T-helper 22 cell (primary cell): ENCODE data around the gene CLTCL1.
"Not testable (repeated sequence)": the region's sequence is repeated elsewhere in the genome, so short reads cannot be mapped to it uniquely, and the experiment has no call there.

Source experiments
- DNase-seq: peaks from one replicate; pipeline ENCODE4 v3.0.0-alpha.2; 2020; ENCODE audit warnings: low read depth

CLTCL1 gene

DNA sequence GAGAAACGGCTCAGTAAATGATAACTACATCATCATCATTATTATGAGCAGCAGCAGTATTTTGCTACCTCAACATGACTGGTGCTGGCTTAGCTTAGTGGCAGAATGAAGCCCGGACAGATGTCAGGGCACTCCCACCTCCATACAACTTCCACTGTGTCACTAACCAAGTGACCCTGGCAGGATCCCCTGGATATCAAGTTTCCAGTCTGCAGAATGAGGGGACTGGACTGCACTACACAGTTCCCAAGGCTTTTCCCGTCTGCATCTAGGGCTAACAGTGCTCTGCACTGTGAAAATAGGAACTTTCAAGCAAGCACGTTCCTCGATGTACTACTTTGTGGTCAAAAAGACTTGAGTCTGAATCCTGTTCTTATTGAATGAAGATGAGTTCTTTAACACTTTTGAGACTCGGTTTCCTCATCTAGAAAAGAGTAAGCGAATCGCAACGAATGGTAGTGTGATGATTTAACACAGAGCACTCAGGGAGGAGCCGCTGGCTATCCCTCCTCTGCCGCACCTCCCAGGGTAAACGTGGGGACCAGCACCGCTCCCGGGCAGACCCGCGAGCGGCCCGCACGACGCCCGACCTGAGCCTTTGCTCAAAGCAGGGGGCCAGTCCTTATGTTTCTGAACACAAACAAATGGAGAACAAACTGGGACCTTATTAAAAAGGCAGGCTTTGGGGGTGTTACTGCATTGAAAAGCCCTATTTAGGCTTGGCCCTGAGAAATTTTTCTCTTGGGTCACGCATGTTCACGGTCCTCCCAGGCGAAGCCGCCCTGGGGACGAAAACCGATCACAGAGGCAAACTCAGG is 910 bp downstream of the CLTCL1 start:
- no peak for DNase-seq

DNA sequence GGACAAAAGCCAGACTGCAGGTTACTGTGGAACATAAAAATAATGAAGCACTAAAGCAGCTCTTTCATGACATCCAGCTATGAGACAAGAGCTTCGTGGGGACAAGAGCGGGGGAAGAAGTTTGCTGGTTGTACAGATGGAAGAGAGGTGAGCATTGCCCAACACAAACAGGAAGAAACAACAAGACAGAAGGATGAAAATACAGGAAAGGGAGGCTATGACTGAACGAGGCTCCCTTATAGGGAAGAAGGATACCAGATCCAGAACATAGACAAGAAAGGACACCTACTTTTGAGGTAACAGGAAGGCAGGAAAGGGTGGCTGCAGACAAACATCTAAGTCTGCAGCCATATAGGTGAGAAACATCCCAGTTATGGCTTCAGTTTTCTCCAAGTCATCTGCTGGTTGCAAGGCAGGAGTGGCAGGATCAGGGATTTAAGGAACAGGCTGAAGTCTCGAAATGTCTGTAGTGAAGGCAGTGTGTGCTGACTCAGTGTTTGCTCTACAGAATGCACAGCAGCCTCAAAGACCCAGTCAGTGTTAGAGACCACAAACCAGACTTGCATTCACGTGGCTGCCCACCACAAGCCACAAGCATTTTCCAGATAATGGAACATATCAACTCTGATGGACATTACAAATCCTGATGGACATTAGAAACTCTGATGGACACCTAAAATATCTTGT is 1.9 kb downstream of the CLTCL1 start:
- no peak for DNase-seq

- no peak for DNase-seq
Observed at GRCh38 chr22:19287889-19288288, 3.6 kb downstream of the CLTCL1 start.

- DNase-seq, result no peak
Observed at GRCh38 chr22:19287076-19287707, 4.3 kb downstream of the CLTCL1 start.

DNA sequence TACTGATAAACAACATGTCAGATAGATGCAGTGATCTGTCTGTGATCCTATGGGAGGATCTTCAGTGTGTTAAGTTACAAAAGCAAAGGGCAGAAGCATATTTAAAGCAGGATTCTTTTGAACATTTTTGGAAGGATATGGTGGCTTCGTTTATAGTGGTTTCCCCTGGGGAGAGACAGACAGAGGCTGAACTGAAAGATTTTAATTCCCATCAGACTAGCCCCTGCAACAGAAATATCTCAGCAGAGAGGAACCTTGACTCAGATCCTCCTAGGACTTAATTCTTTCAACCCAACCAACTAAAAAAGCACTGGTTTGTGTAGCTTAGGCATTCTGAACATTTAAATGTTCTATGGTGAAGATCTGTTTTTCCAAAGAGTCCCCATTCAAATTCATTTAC is 5.7 kb downstream of the CLTCL1 start:
- no peak for DNase-seq

DNA sequence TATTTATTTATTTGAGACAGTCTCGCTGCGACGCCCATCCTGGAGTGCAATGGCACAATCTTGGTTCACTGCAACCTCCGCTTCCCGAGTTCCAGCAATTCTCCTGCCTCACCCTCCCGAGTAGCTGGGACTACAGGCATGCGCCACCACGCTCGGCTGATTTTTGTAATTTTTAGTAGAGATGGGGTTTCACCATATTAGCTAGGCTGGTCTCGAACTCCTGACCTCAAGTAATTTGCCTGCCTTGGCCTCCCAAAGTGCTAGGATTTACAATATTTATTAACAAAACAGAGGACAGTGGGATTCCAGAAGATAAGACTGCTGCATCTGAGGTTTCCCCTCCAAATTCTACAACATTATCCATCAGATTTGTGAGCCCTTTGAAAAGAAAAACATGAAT is 12.4 kb downstream of the CLTCL1 start:
- DNase-seq, result not testable (repeated sequence)

GRCh38 chr22:19277785-19278184 is 13.7 kb downstream of the CLTCL1 start:
- DNase-seq, result no peak

DNA sequence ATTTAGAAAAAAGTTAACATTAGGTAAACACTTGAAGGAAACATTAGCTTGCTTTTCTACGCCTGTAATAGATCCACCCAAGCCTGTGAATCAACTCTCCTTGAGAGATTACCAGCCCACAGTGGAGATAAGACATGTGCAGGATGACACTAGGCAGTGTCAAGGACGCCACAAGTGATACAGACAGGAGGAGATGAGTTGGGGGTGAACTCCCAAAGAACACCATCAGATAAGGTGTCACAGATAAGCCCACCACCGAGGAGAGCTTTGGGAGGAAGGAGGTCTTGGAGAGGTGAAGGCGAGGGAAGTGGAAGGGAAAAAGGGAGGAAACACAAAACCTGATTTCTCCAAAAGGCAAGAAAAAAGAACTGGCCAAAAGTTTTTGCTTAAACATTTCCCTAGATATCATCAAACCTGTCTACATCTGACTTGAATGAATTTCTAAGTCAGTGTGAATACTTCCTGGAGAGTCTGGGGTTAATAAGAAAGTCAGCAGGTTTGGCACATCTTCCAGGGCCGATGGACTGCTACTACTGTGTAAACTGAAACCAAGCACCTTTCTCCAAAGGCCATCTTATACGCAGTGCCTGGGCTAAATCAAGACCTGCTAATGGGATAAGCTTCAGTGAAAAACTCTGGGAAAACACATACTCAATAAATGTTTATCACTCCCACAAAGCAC is 15.5 kb downstream of the CLTCL1 start:
- DNase-seq, result no peak

GRCh38 chr22:19275513-19275912 is 16.0 kb downstream of the CLTCL1 start:
- no peak for DNase-seq

DNA sequence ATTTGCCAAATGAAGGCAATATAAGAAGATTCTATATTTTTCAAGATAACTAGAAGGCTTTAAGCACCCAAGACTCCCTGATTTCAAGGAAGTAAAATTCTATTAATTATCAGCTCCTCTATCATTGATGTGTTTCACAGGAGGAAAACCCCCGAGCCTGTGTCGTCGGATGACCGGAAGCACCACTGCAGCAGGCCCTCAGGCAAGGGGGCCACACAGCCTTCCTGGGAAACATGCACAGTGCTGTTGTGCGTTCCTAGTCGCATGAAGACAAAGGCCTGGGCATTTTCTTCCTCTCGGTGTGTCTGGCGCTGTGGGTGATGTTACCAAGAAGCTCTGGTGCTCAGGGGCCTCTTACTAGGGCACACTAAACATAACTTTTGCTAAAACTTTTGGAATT is 16.4 kb downstream of the CLTCL1 start:
- DNase-seq, result no peak

GRCh38 chr22:19271856-19272535 is 19.5 kb downstream of the CLTCL1 start:
- DNase-seq, result no peak

DNA sequence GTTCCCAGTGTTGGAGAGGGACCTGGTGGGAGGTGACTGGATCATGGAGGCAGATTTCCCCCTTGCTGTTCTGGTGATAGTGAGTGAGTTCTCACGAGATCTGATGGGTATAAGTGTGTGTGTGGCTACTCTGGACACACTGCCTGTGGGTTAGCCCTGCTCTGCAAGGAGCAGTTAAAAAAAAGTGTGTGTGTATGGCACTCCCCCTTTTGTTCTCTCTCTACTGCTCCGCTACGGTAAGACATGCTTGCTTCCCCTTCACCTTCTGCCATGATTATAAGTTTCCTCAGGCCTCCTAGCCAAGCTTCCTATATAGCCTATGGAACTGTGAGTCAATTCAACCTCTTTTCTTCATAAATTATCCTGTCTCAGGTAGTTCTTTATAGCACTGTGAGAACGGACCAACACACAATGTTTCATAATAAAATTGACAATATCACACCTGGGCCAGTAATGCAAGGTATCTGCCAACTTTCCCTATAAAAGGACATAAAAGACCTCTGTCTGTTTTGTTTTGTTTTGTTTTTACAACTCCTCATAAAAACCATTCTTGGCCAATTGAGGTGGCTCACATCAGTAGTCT is 20.2 kb downstream of the CLTCL1 start:
- no peak for DNase-seq

- no peak for DNase-seq
Observed at GRCh38 chr22:19270873-19271272, 20.6 kb downstream of the CLTCL1 start.

DNA sequence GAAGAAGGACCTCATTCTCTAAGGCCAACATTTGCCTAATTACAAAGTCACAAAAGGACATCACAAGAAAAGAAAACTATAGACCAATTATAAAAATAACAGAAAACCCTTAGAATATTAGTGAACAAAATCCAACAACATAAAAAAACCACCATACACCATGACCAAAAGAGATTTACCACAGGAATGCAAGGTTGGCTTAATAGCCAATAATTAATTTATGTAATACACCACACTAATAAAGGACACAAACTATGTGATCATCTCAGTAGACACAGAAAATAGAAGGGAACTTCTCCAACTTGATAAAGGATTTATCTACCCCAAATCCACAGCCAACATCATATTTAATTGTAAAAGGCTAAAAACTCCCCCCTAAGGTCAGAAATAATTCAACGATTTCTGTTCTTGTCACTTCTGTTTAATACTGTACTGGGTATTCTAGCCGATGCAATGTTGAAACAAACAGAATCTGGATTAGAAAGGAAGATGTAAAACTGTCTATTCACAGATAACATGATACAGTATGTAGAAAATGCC is 24.9 kb downstream of the CLTCL1 start:
- no peak for DNase-seq

DNA sequence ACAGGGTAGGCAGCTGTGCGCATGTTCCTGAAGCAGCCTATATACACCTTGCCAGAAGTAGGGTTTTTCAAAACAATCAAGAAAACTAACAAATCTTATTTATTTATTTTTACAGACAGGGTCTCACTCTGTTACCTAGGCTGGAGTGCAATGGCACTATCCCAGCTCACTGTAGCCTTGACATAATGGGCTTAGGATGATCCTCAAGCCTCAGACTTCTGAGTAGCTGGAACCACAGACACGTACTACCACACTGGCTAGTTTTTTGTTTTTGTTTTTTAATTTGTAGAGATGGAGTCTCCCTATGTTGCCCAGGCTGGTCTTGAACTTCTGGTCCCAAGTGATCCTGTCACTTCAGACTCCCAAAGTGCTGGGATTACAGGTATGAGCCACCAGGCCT is 25.7 kb downstream of the CLTCL1 start:
- DNase-seq, result no peak

DNA sequence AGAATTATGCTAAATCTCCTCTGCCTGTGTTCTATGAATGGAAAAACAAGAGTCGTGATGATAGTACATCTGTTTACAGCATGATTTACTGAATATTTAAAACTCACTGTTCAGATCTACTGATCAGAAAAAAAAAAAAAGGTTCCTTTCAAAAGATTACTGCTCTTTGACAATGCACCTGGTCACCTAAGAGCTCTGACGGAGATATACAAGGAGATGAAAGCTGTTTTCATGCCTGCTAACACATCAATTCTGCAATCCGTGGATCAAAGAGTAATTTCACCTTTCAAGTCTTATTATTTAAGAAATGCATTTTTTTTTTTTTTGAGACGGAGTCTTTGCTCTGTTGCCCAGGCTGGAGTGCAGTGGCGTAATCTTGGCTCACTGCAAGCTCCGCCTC is 30.7 kb downstream of the CLTCL1 start:
- no peak for DNase-seq

DNA sequence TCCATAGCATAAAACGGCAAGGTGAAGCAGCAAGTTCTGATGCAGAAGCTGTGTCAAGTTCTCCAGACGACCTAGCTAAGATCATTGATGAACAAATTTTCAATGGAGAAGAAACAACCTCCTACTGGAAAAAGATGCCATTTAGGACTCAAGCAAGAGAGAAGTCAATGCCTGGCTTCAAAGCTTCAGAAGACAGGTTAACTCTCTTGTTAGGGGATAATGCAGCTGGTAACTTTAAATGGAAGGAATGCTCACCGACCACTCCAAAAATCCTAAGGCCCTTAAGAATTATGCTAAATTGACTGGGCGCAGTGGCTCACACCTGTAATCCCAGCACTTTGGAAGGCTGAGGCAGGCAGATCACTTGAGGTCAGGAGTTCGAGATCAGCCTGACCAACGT is 31.3 kb downstream of the CLTCL1 start:
- DNase-seq, result no peak

DNA sequence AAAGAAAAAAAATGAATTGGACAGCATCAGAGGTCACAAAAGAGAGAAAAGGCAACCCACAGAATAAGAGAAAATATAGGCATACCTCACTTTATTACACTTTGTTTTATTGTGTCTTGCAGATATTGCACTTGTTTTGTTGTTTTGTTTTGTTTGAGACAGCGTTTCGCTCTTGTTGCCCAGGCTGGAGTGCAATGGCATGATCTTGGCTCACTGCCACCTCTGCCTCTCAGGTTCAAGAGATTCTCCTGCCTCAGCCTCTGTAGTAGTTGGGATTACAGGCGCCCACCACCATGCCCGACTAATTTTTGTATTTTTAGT is 32.6 kb downstream of the CLTCL1 start:
- DNase-seq, result not testable (repeated sequence)

DNA sequence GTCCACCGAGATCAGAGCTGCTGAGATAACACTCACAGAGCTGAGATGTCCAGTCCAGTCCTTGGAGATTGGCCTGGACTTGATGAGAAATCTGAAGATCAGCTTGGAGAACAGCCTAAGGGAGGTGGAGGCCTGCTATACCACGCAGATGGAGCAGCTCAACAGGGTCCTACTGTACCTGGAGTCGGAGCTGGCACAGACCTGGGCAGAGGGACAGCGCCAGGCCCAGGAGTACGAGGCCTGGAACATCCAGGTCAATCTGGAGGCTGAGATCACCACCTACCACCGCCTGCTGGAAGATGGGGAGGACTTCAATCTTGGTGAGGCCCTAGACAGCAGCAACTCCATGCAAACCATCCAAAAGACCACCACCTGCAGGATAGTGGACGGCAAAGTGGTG is 33.1 kb downstream of the CLTCL1 start:
- DNase-seq, result no peak

DNA sequence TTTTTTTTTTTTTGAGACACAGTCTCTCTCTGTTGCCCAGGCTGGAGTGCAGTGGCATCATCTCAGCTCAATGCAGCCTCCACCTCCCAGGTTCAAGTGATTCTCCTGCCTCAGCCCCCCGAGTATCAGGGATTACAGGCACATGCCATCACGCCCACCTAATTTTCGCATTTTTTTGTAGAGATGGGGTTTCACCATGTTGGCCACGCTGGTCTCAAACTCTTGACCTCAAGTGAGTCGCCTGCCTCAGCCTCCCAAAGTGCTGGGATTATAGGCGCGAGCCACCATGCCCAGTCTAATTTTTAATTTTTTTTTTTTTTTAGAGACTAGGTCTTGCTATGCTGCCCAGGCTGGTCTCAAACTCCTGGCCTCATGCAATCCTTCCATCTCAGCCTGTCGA is 35.2 kb downstream of the CLTCL1 start:
- DNase-seq, result not testable (repeated sequence)

GRCh38 chr22:19253143-19253542 is 38.4 kb downstream of the CLTCL1 start:
- DNase-seq, result no peak
